ENCODE data around the gene HIVEP3.

- TF ChIP-seq TSHZ1 (tag by site-specific recombination; IDR thresholded peaks at IDR 0.05; ENCODE audit: borderline replicate concordance) (no peak), ZNF785 (tag by site-specific recombination; IDR thresholded peaks at IDR 0.05) (no peak), ZNF423 (tag by site-specific recombination; IDR thresholded peaks at IDR 0.05) (no peak), ZNF600 (tag by site-specific recombination; IDR thresholded peaks at IDR 0.05) (no peak), ZBTB11 (tag by site-specific recombination; conservative IDR thresholded peaks at IDR 0.05; ENCODE audit: low read depth) (no peak), ZFP69B (tag by site-specific recombination; IDR thresholded peaks at IDR 0.05) (no peak)
Measured at GRCh38 chr1:41733725-41734124, 185.0 kb downstream of the HIVEP3 start.

Measured in HEK293 (cell line).